ENCODE measurements around the gene SNTG2. TPM values are rescaled to one million over a fixed set of nuclear protein-coding genes. Genes with fewer than 3 reads are reported as not detected.

The SNTG2 gene
- total and polyA plus RNA-seq, 2 donors (not counting 3 experiments of a cell fraction or from before 2014, with no cell fraction given) = not detected

GRCh38 chr2:1246991-1247390 lies 296.3 kb downstream of the SNTG2 start:
- Histone ChIP-seq H3K36me3 (ENCODE audit: control insufficient read depth in 2 of 2, extremely low read depth in 1 of 2, insufficient read depth in 2 of 2, low read length in 2 of 2) (no peaks in the 10 kb centered on the region), H3K4me2 (ENCODE audit: insufficient read depth, low read length) (no peak overlapping the region), H3K9ac (replicated peaks; ENCODE audit: extremely low read depth, insufficient read depth, low read length) (no peak overlapping the region), H3K4me1 (ENCODE audit: control insufficient read depth, extremely low read depth, insufficient read depth, low read length) (no peaks in the 10 kb centered on the region), H3K79me2 (ENCODE audit: control insufficient read depth, insufficient read depth, low read length) (no peaks in the 10 kb centered on the region), H2AFZ (ENCODE audit: low read depth, low read length) (no peak overlapping the region), H3K27me3 (ENCODE audit: control insufficient read depth in 2 of 2, insufficient read depth in 2 of 2, low read length in 2 of 2) (no peaks in the 10 kb centered on the region), H3K4me3 (replicated peaks in 1 of 3; ENCODE audit: insufficient read depth in 1 of 3, low read depth in 1 of 3, low read length in 3 of 3) (no peak overlapping the region), H3K27ac (ENCODE audit: insufficient read depth, low read depth, low read length) (no peak overlapping the region), H3K9me3 (replicated peaks; ENCODE audit: control insufficient read depth, insufficient read depth, low read length) (peaks cover 11% of the 10 kb centered on the region), H4K20me1 (replicated peaks; ENCODE audit: control insufficient read depth, extremely low read depth, insufficient read depth, low read length) (no peaks in the 10 kb centered on the region), H3K9me1 (replicated peaks; ENCODE audit: control insufficient read depth, extremely low read depth, insufficient read depth, low read length) (no peaks in the 10 kb centered on the region)
- intact Hi-C loops (cut with micrococcal nuclease) (no loop called here), dilution Hi-C loops (cut with MboI; ENCODE audit: extremely low pct_ligation_motif_present, low sequenced_read_pairs) (no loop called here)
- ChIA-PET POLR2A (no interaction called here), CTCF (no interaction called here)
- TF ChIP-seq POLR2AphosphoS5 (IDR thresholded peaks at IDR 0.05; ENCODE audit: insufficient read depth, low read depth, low read length) (no peak), MAX (IDR thresholded peaks at IDR 0.05; ENCODE audit: insufficient read depth, insufficient read length) (no peak), CTCF (IDR thresholded peaks at IDR 0.05; ENCODE audit: extremely low read depth in 1 of 2, insufficient read depth in 1 of 2, low read depth in 1 of 2, low read length in 2 of 2) (no peak), JUN (IDR thresholded peaks at IDR 0.05; ENCODE audit: borderline replicate concordance, insufficient read depth, insufficient read length, low read depth) (no peak), FOS (IDR thresholded peaks at IDR 0.05; ENCODE audit: borderline replicate concordance, insufficient read depth, low read length) (no peak), EZH2 (IDR thresholded peaks at IDR 0.05; ENCODE audit: borderline replicate concordance, low read depth, low read length, severe bottlenecking) (no peak), POLR2A (IDR thresholded peaks at IDR 0.05; ENCODE audit: low read depth, low read length) (no peak), MYC (IDR thresholded peaks at IDR 0.05; ENCODE audit: low read depth, low read length) (no peak), GATA2 (IDR thresholded peaks at IDR 0.05; ENCODE audit: insufficient read depth, insufficient read length, low read depth, low read length) (no peak)
- no TSS peak for BruUV-seq (replicated peaks)
- no peak for DNase-seq (ENCODE audit: low read depth, low spot score)
- FAIRE-seq = no peak
